GM18502 (cell line): ENCODE results near the gene ERCC6.

ENCODE experiments used
- ATAC-seq: cut with Tn5 transposase; IDR thresholded peaks from one replicate; pipeline ENCODE4 v1.9.1; 2021; ENCODE audit warnings: mild to moderate bottlenecking; ENCODE audit not compliant: unreplicated experiment, poor library complexity

The ERCC6 gene

GRCh38 chr10:49538381-49539319 lies at the start of gene ERCC6:
Gene ERCC6, minus strand, starts transcription at chr10:49539121.
- peak; percentile 82 for ATAC-seq

- ATAC-seq: no peak
Measured at GRCh38 chr10:49587981-49588380, 49.1 kb upstream of the ERCC6 start.

- ATAC-seq: no peak
Measured at GRCh38 chr10:49585387-49585786, 46.5 kb upstream of the ERCC6 start.

- ATAC-seq: no peak
Measured at GRCh38 chr10:49579621-49580020, 40.7 kb upstream of the ERCC6 start.

GRCh38 chr10:49578392-49578791 lies 39.5 kb upstream of the ERCC6 start:
- no peak for ATAC-seq

GRCh38 chr10:49577182-49577925 lies 38.4 kb upstream of the ERCC6 start:
- peak; percentile 47 for ATAC-seq

GRCh38 chr10:49575489-49576072 lies 36.7 kb upstream of the ERCC6 start:
- ATAC-seq: no peak

GRCh38 chr10:49572594-49573114 lies 33.7 kb upstream of the ERCC6 start:
- ATAC-seq: no peak

- no peak for ATAC-seq
Measured at GRCh38 chr10:49571388-49571787, 32.5 kb upstream of the ERCC6 start.

GRCh38 chr10:49569031-49569631 lies 30.2 kb upstream of the ERCC6 start:
- ATAC-seq: no peak

- peak; percentile 85 for ATAC-seq
Measured at GRCh38 chr10:49568235-49568634, 29.3 kb upstream of the ERCC6 start.

GRCh38 chr10:49567810-49568209 lies 28.9 kb upstream of the ERCC6 start:
- ATAC-seq: no peak

- ATAC-seq: no peak
Measured at GRCh38 chr10:49564461-49565009, 25.6 kb upstream of the ERCC6 start.

- no peak for ATAC-seq
Measured at GRCh38 chr10:49562893-49563292, 24.0 kb upstream of the ERCC6 start.

GRCh38 chr10:49560526-49560925 lies 21.6 kb upstream of the ERCC6 start:
- ATAC-seq: no peak

GRCh38 chr10:49559476-49559875 lies 20.6 kb upstream of the ERCC6 start:
- ATAC-seq: no peak

- no peak for ATAC-seq
Measured at GRCh38 chr10:49558190-49558589, 19.3 kb upstream of the ERCC6 start.

GRCh38 chr10:49557681-49558080 lies 18.8 kb upstream of the ERCC6 start:
- no peak for ATAC-seq

GRCh38 chr10:49556723-49557122 lies 17.8 kb upstream of the ERCC6 start:
- ATAC-seq: no peak

- no peak for ATAC-seq
Measured at GRCh38 chr10:49552277-49552676, 13.4 kb upstream of the ERCC6 start.
